Epithelial cell of esophagus (primary cell): Measurements from ENCODE around the gene PDE3A.

Experiments used
- DNase-seq: peaks from one replicate; pipeline ENCODE4 v3.0.0; 2010; ENCODE audit warnings: low read depth
- H3K4me3 ChIP-seq: 2 replicates; pipeline ENCODE4 v1.5.1; 2011; ENCODE audit warnings: mild to moderate bottlenecking, low read length, control low read depth
- CTCF ChIP-seq: IDR thresholded peaks from 2 replicates; pipeline ENCODE4 v1.5.1; 2011; ENCODE audit warnings: low read depth, mild to moderate bottlenecking, low read length, control low read depth, inconsistent platforms; ENCODE audit not compliant: insufficient read depth; ENCODE audit errors: missing control alignments

The PDE3A gene

GRCh38 chr12:20452496-20453010 is 84.2 kb downstream of the PDE3A start:
- no peak for DNase-seq
- no peak for TF ChIP-seq CTCF
- H3K4me3 ChIP-seq, result no peak overlapping the region

- H3K4me3 ChIP-seq, result no peak overlapping the region
- TF ChIP-seq CTCF, result no peak
- DNase-seq, result no peak
These were observed 85.5 kb downstream of the PDE3A start for GRCh38 chr12:20453756-20454310.

DNA sequence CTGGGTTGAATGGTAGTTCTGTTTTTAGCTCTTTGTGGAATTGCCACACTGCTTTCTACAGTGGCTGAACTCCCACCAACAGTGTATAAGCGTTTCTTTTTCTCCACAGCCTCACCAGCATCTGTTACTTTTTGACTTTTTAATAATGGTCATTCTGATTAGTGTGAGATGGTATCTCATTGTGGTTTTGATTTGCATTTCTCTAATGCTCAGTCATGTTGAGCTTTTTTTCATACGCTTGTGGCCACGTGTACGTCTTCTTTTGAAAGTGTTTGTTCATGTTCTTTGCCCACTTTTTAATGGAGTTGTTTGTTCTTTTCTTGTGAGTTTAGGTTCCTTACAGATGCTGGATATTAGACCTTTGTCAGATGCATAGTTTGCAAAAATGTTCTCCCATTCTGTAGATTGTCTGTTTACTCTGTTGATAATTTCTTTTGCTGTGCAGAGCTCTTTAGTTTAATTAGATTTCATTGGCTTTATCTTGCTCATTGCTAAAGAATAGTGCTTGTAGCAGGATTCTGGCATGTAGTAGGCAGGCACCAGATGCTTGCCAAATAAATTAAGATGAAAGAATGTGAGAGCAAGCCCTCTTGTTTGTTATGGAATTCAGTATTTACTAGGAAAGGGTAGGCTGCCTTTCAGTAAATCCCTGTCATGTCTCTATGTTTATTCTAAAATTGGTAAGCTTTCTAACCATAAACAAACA is 86.8 kb downstream of the PDE3A start:
- no peak for TF ChIP-seq CTCF
- no peak overlapping the region for H3K4me3 ChIP-seq

DNA sequence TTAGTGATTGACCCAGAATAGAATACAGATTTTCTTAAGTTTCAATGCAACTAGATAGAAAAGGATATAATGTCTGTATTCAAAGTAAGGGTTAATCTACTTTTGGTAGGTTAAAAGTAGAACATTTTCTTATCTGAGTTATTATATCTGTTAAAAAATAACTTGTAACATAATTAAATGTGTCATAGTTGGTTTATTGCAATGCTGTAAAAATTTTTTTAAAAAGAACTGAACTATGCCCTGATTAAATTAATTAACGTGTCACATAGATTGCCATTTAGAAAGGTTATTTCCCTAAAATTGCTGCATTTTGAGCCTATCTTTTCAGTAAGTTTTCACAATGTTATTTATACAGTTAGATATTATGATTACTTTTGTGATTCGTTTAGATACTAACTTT is 89.2 kb downstream of the PDE3A start:
- DNase-seq, result no peak
- no peak overlapping the region for H3K4me3 ChIP-seq
- no peak for TF ChIP-seq CTCF

More for the DNA sequence above, 86.8 kb downstream of the PDE3A start:
- DNase-seq, result no peak

- no peak for TF ChIP-seq CTCF
- no peak overlapping the region for H3K4me3 ChIP-seq
- DNase-seq, result no peak
These were observed 89.7 kb downstream of the PDE3A start for GRCh38 chr12:20458011-20458410.

- H3K4me3 ChIP-seq, result no peak overlapping the region
- no peak for DNase-seq
- TF ChIP-seq CTCF, result no peak
These were observed 91.6 kb downstream of the PDE3A start for GRCh38 chr12:20459920-20460319.
